Measurements from ENCODE around the gene EML1. TPM values are rescaled to one million over a fixed set of nuclear protein-coding genes. Genes with fewer than 3 reads are reported as not detected.

EML1 gene
- total RNA-seq, 2 experiments from 2014 or later, result 0.59 TPM; not detected in 1

GRCh38 chr14:99930420-99931274, 137.4 kb downstream of the EML1 start:
- ATAC-seq (ENCODE audit: poor library complexity) (no peak), DNase-seq (no peak)
- Histone ChIP-seq H3K27ac (ENCODE audit: low read depth in 1 of 2, low read length in 2 of 2) (no peak overlapping the region), H3K9me3 (ENCODE audit: control insufficient read depth in 1 of 2, insufficient read depth in 1 of 2, low read length in 2 of 2) (no peaks in the 10 kb centered on the region), H3K27me3 (ENCODE audit: control insufficient read depth in 1 of 2, insufficient read depth in 2 of 2, low read length in 2 of 2) (no peaks in the 10 kb centered on the region), H3K4me1 (ENCODE audit: insufficient read depth, low read length) (no peaks in the 10 kb centered on the region), H3K4me3 (ENCODE audit: low read length) (no peak overlapping the region), H3K36me3 (ENCODE audit: insufficient read depth, low read length) (no peaks in the 10 kb centered on the region)
- no peaks in the 10 kb centered on the region for H3K4me1 Mint-ChIP-seq (ENCODE audit: low read depth)
- no peak overlapping the region for H3K4me3 Mint-ChIP-seq
- intact Hi-C loops (cut with DNase I, micrococcal nuclease), result no loop called here
- no peak for TF ChIP-seq CTCF (IDR thresholded peaks at IDR 0.05)
- peaks cover 12% of the 10 kb centered on the region for H3K27me3 Mint-ChIP-seq
- H3K27ac Mint-ChIP-seq, result no peak overlapping the region
- CTCF ChIA-PET, result no interaction called here
- no peaks in the 10 kb centered on the region for H3K36me3 Mint-ChIP-seq (ENCODE audit: low read depth)
- H3K9me3 Mint-ChIP-seq, result peaks cover 2% of the 10 kb centered on the region
- POLR2A ChIA-PET, result no interaction called here

GRCh38 chr14:99931308-99931707, 138.1 kb downstream of the EML1 start:
- no peaks in the 10 kb centered on the region for H3K4me1 Mint-ChIP-seq (ENCODE audit: low read depth)
- Histone ChIP-seq H3K4me3 (ENCODE audit: low read length) (no peak overlapping the region), H3K36me3 (ENCODE audit: insufficient read depth, low read length) (no peaks in the 10 kb centered on the region), H3K9me3 (ENCODE audit: control insufficient read depth in 1 of 2, insufficient read depth in 1 of 2, low read length in 2 of 2) (no peaks in the 10 kb centered on the region), H3K27ac (ENCODE audit: low read depth in 1 of 2, low read length in 2 of 2) (no peak overlapping the region), H3K27me3 (ENCODE audit: control insufficient read depth in 1 of 2, insufficient read depth in 2 of 2, low read length in 2 of 2) (no peaks in the 10 kb centered on the region), H3K4me1 (ENCODE audit: insufficient read depth, low read length) (no peaks in the 10 kb centered on the region)
- POLR2A ChIA-PET, result interaction anchor here (0.5 kb wide), 1 partner anchor 41 kb away, joined by 3 read pairs; no protein-coding TSS in a partner anchor
- H3K36me3 Mint-ChIP-seq (ENCODE audit: low read depth), result no peaks in the 10 kb centered on the region
- peaks cover 12% of the 10 kb centered on the region for H3K27me3 Mint-ChIP-seq
- no peak overlapping the region for H3K27ac Mint-ChIP-seq
- CTCF ChIA-PET, result no interaction called here
- peaks cover 2% of the 10 kb centered on the region for H3K9me3 Mint-ChIP-seq
- TF ChIP-seq CTCF (IDR thresholded peaks at IDR 0.05), result no peak
- intact Hi-C loops (cut with DNase I, micrococcal nuclease), result no loop called here
- no peak overlapping the region for H3K4me3 Mint-ChIP-seq
- DNase-seq (no peak), ATAC-seq (ENCODE audit: poor library complexity) (no peak)

- H3K4me3 Mint-ChIP-seq, result no peak overlapping the region
- CTCF ChIA-PET, result interaction anchor here (1.0 kb wide), 1 partner anchor 11 kb away, joined by 3 read pairs; no protein-coding TSS in a partner anchor
These were observed 142.8 kb downstream of the EML1 start for GRCh38 chr14:99936056-99936455.

More at GRCh38 chr14:99936056-99936455, 142.8 kb downstream of the EML1 start:
- no peak for TF ChIP-seq CTCF (IDR thresholded peaks at IDR 0.05)
- H3K4me1 Mint-ChIP-seq (ENCODE audit: low read depth), result no peaks in the 10 kb centered on the region
- no peaks in the 10 kb centered on the region for H3K9me3 Mint-ChIP-seq
- peaks cover 12% of the 10 kb centered on the region for H3K27me3 Mint-ChIP-seq
- POLR2A ChIA-PET, result no interaction called here
- Histone ChIP-seq H3K27me3 (ENCODE audit: control insufficient read depth in 1 of 2, insufficient read depth in 2 of 2, low read length in 2 of 2) (no peaks in the 10 kb centered on the region), H3K4me3 (ENCODE audit: low read length) (no peak overlapping the region), H3K4me1 (ENCODE audit: insufficient read depth, low read length) (no peaks in the 10 kb centered on the region), H3K9me3 (ENCODE audit: control insufficient read depth in 1 of 2, insufficient read depth in 1 of 2, low read length in 2 of 2) (no peaks in the 10 kb centered on the region), H3K36me3 (ENCODE audit: insufficient read depth, low read length) (no peaks in the 10 kb centered on the region), H3K27ac (ENCODE audit: low read depth in 1 of 2, low read length in 2 of 2) (no peak overlapping the region)
- intact Hi-C loops (cut with DNase I, micrococcal nuclease), result no loop called here
- no peaks in the 10 kb centered on the region for H3K36me3 Mint-ChIP-seq (ENCODE audit: low read depth)
- ATAC-seq (ENCODE audit: poor library complexity), result no peak
- H3K27ac Mint-ChIP-seq, result no peak overlapping the region
- no peak for DNase-seq

Measured in CD4-positive, alpha-beta T cell (primary cell).